IPS-18c (cell line): ENCODE data around the gene LRRC3C.
"Not testable (repeated sequence)": the region's sequence is repeated elsewhere in the genome, so short reads cannot be mapped to it uniquely, and the experiment has no call there.

Experiments used
- H3K4me3 ChIP-seq: 2 replicates; pipeline ENCODE4 v1.7.0; 2013; ENCODE audit warnings: low read depth, mild to moderate bottlenecking, low read length, moderate library complexity; ENCODE audit not compliant: insufficient read depth
- H3K9me3 ChIP-seq: one replicate; pipeline ENCODE4 v1.6.1; 2013; ENCODE audit warnings: mild to moderate bottlenecking, low read length, moderate library complexity; ENCODE audit not compliant: control insufficient read depth, insufficient read depth

The LRRC3C gene

GRCh38 chr17:39927101-39927928 is at the start of gene LRRC3C, which contains the start of gene ORMDL3:
TSS of gene LRRC3C (plus strand) at chr17:39927732. CDS start at chr17:39941524, 13,792 bp downstream.
TSS of gene ORMDL3 (minus strand) at chr17:39927601. CDS start at chr17:39924203, 3,398 bp downstream.
- Histone ChIP-seq H3K4me3 (peak within 1 kb of the TSS; percentile 80), H3K9me3 (peaks cover 3% of the 10 kb centered on the region)

DNA sequence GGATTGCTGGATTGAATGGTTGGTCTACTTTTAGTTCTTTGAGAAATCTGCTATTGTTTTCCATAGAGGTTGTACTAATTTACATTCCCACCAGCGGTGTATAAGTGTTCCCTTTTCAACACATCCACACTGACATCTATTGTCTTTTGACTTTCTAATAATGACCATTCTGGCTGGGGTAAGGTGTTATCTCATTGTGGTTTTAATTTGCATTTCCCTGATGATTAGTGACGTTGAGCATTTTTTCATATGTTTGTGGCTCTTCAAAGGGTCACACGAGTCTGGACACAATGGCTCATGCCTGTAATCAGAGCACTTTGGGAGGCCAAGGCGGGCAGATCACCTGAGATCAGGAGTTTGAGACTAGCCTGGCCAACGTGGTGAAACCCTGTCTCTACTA is 41.4 kb upstream of the LRRC3C start:
- not testable (repeated sequence) for H3K9me3 ChIP-seq, H3K4me3 ChIP-seq

DNA sequence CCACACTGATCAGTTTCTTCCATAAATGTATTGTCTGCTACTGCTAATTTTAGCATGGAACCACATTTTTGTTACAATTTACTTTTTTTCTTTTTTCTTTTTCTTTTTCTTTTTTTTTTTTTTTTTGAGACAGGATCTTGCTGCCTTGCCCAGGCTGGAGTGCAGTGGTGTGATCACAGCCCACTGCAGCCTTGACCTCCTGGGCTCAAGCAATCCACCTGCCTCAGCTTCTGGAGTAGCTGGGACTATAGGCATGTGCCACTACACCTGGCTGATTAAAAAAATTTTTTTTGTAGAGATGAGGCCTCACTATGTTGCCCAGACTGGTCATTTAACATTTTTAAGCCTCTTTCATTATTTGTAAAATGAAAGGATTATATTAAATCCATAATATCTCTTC is 40.5 kb upstream of the LRRC3C start:
- Histone ChIP-seq H3K9me3 (no peaks in the 10 kb centered on the region), H3K4me3 (no peak overlapping the region)

GRCh38 chr17:39889200-39889599 is 38.3 kb upstream of the LRRC3C start:
- Histone ChIP-seq H3K9me3 (no peaks in the 10 kb centered on the region), H3K4me3 (no peak overlapping the region)

DNA sequence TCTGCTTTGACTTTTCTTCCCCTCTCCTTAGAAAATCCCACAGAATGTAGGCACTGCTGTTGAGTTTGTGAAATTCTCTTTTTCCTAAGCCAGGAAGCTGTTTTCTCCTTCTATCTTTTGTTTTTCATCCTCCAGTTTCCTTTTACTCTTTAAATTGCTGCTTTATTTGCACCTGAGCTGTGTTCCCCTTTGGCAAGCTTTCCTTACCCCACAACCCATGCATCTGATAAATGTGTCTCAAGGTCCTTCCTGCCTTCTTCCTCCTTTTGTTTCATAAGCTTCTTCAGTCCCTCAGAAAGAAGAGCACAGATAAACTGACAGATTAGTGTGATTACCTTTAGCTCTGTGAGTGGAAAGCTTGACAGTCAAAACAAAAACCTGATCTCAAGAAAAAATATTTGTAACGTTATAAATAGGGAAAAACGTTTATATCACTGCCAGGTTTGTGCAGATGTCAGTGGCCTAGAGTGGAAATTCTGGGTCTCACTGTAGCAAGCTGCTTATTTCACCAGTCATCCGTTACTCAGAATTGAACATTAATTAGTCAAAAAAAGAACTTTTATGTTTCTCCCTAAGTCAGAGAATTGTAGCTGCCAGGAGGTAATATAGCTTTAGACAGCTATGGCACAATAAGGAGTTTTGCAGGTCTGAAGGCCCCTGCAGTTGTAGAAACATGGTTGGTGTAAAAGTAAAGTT is 32.7 kb upstream of the LRRC3C start:
- no peaks in the 10 kb centered on the region for H3K9me3 ChIP-seq
- no peak overlapping the region for H3K4me3 ChIP-seq

GRCh38 chr17:39898088-39898487 is 29.4 kb upstream of the LRRC3C start:
- no peak overlapping the region for H3K4me3 ChIP-seq
- no peaks in the 10 kb centered on the region for H3K9me3 ChIP-seq

- Histone ChIP-seq H3K4me3 (no peak overlapping the region), H3K9me3 (no peaks in the 10 kb centered on the region)
Observed at GRCh38 chr17:39899215-39899614, 28.3 kb upstream of the LRRC3C start.

- not testable (repeated sequence) for H3K9me3 ChIP-seq, H3K4me3 ChIP-seq
Observed at GRCh38 chr17:39902027-39902426, 25.5 kb upstream of the LRRC3C start.

DNA sequence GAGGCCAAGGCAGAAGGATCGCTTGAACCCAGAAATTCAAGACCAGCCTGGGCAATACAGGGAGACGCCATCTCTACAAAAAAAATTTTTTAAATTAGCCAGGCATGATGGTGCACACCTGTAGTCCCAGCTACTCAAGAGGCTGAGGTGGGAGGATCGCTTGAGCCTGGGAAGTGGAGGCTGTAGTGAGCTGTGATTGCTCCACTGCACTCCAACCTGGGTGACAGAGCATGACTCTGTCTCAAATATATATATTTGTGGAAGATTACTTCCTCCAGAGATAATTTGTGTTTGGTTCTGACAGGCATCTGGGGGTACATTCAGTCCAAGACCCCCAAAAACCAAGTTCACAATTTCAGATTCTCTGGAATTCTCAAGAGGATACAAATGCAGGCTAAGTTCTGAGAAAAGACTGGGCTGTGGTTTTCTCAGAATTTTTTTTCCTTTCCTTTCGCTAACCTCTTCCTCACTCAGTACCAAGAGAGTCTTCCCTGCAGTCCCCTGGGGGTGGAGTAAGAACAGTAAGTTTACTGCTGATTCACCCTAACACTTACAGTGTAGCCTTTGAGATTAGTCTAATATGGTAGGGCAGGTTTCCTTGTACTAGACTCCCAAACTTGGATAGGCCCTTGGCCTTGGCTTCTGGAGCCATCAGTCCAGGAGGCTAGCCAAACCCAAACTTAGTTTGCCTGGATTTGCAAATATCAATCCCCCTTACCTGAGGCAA is 24.2 kb upstream of the LRRC3C start:
- no peaks in the 10 kb centered on the region for H3K9me3 ChIP-seq
- H3K4me3 ChIP-seq, result no peak overlapping the region

DNA sequence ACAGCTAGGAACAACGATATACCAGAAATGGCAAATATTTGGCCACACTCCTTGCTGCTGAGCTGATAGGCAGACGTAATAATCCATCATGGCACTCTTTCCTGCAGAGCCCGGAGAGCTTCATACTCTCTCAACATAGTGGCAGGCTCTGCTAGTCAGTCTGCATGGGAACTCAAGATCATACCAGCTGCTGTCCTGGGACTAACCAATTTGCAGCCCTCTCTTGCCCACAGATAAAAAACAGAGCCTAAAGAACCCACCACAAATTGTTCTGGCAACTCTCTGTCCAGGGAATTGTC is 22.6 kb upstream of the LRRC3C start:
- H3K4me3 ChIP-seq, result no peak overlapping the region
- H3K9me3 ChIP-seq, result no peaks in the 10 kb centered on the region

GRCh38 chr17:39908789-39909352 is 18.7 kb upstream of the LRRC3C start:
- Histone ChIP-seq H3K9me3 (no peaks in the 10 kb centered on the region), H3K4me3 (no peak overlapping the region)

GRCh38 chr17:39913989-39914388 is 13.5 kb upstream of the LRRC3C start:
- Histone ChIP-seq H3K9me3 (no peaks in the 10 kb centered on the region), H3K4me3 (no peak overlapping the region)

DNA sequence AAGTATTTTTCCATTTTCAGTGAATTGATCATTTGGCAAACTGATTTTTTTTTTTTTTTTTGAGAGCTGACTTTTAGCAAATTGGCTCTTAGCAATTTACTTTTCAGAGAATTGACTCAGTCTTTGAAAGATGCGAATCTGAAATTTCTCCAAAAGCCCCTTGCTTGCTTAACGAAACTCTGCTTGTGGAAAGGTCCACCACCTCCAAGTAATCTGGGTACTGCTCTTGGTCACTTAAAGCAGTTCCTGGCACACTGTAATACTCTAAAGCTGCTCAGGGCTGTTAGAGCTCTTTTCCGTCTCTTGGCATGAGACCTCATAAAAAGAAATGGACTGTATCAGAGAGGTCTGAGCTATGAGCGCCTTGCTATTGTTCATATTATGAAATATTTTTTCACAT is 12.0 kb upstream of the LRRC3C start:
- Histone ChIP-seq H3K4me3 (no peak overlapping the region), H3K9me3 (no peaks in the 10 kb centered on the region)

GRCh38 chr17:39916918-39917317 is 10.6 kb upstream of the LRRC3C start:
- Histone ChIP-seq H3K4me3 (no peak overlapping the region), H3K9me3 (no peaks in the 10 kb centered on the region)

- Histone ChIP-seq H3K4me3 (no peak overlapping the region), H3K9me3 (no peaks in the 10 kb centered on the region)
Observed at GRCh38 chr17:39919087-39919683, 8.3 kb upstream of the LRRC3C start.

- H3K4me3 ChIP-seq, result no peak overlapping the region
- no peaks in the 10 kb centered on the region for H3K9me3 ChIP-seq
Observed at GRCh38 chr17:39920218-39921210, 7.0 kb upstream of the LRRC3C start.
